Testis (tissue), 2 donors: ENCODE data around the gene IFI44L.

ENCODE experiments used
- POLR2A ChIP-seq: fragments of 450-650 bp; IDR thresholded peaks from one replicate; pipeline ENCODE4 v1.6.1; 2017; ENCODE audit warnings: antibody characterized with exemption, mild to moderate bottlenecking, moderate library complexity
- TF ChIP-seq, protein P1 (sequence below), 3 experiments: fragments of 450-650 bp in 2 of 3; fragments of 200-600 bp in 1 of 3; sonication (generic) in 1 of 3; IDR thresholded peaks; one replicate each; pipeline ENCODE4 v1.5.1; 2016 to 2019; ENCODE audit warnings: antibody characterized with exemption in 3 of 3, mild to moderate bottlenecking in 2 of 3, moderate library complexity in 1 of 3

GRCh38 chr1:78652019-78652560 lies 31.8 kb downstream of the IFI44L start:
- no peak for TF ChIP-seq POLR2A
- TF ChIP-seq, protein P1, sequence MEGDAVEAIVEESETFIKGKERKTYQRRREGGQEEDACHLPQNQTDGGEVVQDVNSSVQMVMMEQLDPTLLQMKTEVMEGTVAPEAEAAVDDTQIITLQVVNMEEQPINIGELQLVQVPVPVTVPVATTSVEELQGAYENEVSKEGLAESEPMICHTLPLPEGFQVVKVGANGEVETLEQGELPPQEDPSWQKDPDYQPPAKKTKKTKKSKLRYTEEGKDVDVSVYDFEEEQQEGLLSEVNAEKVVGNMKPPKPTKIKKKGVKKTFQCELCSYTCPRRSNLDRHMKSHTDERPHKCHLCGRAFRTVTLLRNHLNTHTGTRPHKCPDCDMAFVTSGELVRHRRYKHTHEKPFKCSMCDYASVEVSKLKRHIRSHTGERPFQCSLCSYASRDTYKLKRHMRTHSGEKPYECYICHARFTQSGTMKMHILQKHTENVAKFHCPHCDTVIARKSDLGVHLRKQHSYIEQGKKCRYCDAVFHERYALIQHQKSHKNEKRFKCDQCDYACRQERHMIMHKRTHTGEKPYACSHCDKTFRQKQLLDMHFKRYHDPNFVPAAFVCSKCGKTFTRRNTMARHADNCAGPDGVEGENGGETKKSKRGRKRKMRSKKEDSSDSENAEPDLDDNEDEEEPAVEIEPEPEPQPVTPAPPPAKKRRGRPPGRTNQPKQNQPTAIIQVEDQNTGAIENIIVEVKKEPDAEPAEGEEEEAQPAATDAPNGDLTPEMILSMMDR (IDR thresholded peaks at IDR 0.05) = no peak
